HG03442 (cell line): Measurements from ENCODE around the gene FREM1.

ENCODE experiments used
- ATAC-seq: cut with Tn5 transposase; IDR thresholded peaks from one replicate; pipeline ENCODE4 v1.9.1; 2021; ENCODE audit warnings: mild to moderate bottlenecking, moderate library complexity; ENCODE audit not compliant: unreplicated experiment

Gene FREM1

GRCh38 chr9:14713187-14713767 is 197.0 kb downstream of the FREM1 start:
- no peak for ATAC-seq

GRCh38 chr9:14710804-14711203 is 199.4 kb downstream of the FREM1 start:
- ATAC-seq: no peak

GRCh38 chr9:14706530-14707140 is 203.6 kb downstream of the FREM1 start:
- ATAC-seq: peak; percentile 75

DNA sequence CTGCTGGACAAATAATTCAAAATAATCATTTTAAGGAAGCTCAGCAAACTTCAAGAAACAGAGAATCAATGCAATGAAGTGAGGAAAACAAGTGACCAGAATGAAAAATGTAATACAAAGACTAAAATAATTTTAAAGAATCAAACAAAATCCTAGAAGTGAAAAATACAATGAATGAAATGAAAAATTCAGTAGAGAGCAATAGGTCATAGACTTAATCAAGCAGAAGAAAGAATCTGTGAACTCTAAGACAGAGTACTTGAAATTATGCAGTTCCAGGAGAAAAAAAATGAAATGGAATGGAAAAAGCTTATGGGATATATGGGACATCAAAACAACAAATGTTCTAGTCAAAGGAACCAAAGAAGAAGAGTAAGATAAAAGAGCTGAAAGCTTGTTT is 205.1 kb downstream of the FREM1 start:
- no peak for ATAC-seq

DNA sequence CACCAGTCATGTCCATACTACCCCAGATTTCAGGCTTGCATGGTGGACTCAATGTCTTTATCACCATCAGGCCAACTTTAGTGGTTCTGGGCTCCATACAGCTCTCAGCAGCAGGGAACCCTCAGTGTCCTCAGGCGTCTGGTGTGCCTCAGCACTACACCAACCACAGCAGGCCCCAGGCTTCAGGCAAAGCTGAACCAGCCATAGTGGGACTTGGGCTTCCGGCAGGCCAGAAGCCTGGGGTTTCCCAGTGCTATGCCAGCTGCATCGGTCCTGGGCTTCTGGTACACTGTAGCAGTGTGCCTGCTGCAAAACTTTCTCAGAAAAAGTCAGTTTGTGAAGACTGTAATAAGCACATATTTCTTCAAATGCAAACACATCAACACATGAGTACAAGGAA is 205.9 kb downstream of the FREM1 start:
- no peak for ATAC-seq

DNA sequence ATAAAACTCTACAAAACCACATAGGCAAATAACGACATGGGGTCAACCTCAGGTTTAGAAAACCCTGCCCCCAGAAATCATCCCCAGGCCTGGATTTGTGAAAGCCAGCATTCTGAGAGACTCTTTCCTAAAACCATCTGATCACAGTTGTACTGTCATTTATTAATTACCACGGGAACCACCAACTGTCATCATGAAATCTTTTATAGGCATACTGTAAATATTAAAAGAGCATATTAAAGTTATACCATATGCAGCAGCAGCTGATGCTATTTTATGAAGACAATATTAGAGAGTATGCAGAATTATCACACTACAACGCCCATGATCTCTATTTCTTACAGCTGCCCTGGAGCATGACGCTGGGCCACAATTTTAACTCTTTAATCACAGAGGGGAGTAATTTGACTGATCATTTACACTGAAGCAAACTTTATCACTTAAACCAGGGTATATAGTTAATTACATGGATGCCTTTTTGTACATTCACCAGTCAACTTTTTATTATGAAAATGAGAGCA is 208.0 kb downstream of the FREM1 start:
- ATAC-seq: no peak

DNA sequence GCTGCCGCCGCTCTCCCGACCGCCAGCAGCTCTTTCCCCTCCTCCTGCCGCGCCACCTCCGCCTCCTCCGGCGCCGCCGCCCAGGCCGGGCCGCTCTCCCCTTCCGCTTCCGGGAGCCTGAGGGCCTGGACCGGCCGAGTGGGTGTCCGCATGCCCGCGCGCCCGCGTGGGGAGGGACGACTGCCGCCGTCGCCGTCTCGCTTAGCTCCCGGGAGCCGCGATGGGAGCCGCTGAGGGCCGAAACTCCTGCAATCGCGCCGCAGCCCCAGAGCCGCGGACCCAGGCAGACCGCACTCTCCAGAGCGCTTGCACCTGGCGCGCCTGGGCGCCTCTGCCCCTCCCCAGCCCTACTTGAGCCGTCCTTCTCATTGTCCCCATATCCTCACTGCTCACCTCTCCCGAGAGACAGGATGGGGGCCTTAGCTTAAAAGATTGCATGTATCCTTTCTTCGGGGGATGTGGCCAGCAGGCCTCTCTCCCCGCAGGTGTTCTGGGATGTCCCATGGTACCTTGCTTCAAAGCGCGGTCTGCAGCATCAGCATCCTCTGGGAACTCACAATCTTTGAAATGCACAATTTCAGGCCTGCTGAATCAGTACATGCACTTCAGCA is 216.9 kb downstream of the FREM1 start, which contains the start of gene ZDHHC21:
ZDHHC21 (minus strand) TSS at position 182 of the 611 bp plus-strand sequence. CDS start 19,092 bp downstream, outside the sequence.
- peak; percentile 85 for ATAC-seq

GRCh38 chr9:14692470-14693250 is 217.6 kb downstream of the FREM1 start:
- peak; percentile 43 for ATAC-seq

DNA sequence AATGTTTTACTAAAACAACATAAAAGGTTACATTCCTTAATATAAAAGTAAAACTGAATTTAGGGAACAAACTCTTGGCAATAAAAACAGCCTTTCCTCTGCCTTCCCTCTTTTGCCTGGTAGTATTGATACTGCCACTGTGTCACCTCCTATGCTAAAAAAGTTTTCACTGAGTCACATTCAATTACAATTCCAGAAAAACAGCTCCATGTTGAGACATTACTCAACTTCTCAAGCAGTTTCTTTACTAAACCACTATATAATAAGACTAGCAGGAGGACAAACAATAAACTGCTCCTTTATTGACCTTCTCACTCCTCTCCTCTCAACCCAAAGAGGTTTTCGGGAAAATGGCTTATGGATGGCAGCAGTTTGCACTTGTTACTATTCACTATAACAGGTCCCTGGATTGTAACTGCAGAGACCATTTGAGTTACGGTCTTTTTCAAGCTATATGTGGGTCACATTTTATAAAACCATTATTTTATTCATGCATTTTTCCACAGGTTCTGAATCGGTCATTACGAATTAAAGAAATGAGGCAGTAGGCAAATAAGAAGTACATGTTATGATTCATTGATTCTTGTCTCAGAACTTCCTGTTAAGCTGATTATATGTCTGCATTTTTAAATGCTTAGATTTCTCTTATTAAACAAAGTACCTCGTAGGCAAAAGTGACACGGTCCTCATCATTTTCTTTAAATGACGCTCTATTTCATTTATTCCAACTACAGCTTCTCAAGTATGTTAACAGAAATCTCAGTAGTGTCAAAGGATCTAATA is 219.1 kb downstream of the FREM1 start:
- ATAC-seq: no peak

GRCh38 chr9:14687042-14687719 is 223.0 kb downstream of the FREM1 start:
- no peak for ATAC-seq

DNA sequence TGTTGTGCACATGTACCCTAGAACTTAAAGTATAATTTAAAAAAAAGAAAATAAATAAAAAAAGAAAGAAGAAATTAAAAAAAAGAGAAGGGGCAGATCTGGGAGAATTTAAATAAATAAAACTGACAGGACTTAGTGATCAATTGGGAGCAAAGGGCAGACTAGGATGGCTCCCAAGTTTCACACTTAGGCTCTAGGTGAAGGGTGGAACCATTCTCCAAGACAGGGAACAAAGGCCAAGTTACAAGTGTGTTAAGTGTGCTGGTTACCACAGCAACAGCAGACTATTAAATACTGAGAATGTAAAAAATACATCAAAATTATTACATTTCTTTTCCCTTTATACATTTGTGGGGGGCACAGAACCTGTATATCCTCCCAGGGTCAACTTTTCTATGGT is 224.1 kb downstream of the FREM1 start:
- no peak for ATAC-seq
